HS-27A (cell line): ENCODE measurements around the gene SIK3.

Experiments used
- DNase-seq: peaks from one replicate; pipeline ENCODE4 v3.0.0-alpha.2; 2012; ENCODE audit warnings: low read depth, missing footprints

SIK3 gene

DNA sequence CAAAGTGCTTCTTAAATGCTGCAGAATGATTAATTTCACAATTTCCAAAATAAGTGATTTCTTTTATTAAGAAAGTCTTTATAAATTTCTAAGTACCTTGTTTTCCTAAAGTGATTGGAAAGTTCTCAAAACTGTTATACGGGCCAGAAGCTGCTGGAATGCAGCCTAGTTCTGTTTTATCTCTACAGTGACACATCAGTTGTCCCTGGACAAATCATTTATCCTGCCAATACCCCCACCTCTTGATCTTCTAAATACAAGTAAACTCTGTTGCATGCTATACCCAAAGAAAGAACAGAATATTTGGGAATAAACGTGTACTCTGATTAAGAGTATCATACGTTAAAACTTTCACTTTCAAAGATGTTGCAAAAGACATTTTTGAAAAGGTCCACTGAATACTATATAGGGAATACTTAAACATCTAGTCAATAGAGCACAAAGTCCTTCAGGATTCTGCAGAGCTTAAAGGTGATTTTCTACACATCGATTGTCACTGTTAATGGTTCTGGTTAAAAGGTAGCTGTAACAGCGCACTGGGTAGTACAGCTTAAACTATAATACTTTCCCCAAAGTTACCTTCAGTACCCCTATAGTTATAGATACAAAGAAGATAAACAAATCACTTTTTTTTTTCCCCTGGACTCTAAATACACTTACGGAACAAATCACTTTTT is 168.7 kb downstream of the SIK3 start:
- no peak for DNase-seq

DNA sequence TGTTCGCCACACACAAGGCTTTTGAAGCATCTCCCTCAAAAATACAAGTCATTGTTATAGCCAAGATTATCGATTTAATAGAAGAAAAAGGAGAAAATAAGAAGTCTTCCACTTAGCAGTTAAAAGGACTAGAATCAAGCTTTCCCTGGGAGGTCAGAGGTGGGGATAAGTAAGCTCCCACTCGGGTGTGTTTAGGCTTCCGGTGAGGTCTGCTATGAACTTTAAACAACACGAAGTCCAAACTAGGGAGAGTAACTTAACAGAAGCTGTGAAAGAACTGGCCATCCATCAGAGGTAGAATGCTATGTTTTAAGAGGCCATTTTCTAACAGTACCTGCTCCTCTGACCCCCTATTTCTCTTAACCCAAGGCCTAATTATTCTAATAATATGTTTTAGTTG is 169.4 kb downstream of the SIK3 start:
- no peak for DNase-seq

DNA sequence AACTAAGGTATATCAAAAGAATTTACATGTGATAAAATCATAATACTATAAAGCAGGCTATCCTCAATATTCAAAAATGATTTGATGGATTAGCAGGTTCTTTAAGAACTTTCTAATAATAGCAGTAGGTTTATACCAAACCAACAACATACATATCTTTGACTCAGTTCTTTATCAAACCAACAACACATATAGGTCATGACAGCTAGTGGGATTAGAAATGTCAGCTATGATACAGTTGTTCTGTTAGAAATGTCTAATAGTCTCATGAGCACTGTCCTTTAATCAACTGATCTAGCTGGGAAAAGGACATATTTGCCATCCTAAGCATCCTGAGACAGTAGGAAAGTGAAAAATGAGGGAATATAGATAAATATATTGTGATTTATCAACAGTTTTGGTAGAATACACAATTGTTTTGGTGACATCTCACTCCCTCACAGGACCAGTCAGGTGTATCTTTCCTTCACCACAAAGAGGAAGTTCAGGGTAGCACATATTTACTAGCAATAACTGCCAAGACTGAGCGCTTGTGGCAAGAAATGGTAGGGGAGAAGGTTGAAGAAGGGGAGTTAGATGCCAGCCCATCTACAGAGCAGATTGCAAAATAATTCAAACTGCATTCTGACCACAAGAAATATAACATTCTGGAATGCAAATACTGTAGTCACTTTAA is 170.0 kb downstream of the SIK3 start:
- no peak for DNase-seq

DNA sequence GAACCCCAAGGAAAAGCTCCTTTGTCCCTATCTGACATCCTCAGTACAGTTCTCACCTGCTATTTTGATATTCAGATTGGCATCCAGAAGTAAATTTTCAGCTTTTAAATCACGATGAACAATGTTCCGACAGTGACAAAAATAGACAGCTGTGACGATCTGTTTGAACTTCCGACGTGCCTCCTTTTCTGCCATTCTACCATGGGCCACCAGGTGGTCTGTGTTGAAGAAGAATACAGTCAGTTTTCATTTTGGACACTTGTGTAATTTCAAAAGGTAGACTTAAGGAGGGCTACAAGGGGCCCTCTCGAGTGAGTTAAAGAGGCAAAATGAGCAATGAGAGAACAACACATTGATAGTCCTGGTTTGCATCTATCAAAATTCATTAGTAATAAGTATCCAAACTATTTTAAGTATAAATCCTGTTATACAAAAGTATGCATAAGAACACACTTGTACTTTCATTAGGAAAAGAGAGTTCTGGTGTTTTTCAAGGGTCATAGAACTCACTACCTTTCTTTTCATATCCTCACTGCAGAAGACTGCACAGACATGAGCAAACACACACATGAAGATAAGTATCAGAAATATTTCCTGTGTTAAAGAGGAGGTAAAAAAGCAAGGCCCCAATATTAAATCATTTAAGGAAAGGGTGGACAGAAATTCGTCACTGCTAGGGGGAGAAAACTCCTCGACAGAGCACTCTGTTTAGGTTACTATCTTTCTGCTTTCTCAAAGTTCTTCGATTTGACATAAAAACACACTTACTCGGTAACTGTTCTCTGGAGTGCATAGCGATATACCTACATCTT is 170.9 kb downstream of the SIK3 start:
- DNase-seq, result no peak

DNA sequence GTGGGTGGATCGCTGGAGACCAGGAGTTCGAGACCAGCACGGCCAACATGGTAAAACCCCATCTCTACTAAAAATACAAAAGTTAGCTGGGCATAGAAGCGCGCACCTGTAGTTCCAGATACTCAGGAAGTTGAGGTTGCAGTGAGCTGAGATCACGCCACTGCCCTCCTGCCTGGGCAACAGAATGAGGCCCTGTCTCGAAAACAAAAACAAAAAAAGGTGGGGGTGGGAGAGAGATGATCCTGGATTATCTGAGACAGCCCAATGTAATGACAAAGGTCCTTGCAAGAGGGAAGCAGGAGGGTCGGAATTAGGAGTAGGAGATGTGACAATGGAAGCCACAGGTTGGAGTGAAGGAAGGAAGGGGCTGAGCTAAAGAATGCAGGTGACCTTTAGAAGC is 173.2 kb downstream of the SIK3 start:
- DNase-seq, result no peak

DNA sequence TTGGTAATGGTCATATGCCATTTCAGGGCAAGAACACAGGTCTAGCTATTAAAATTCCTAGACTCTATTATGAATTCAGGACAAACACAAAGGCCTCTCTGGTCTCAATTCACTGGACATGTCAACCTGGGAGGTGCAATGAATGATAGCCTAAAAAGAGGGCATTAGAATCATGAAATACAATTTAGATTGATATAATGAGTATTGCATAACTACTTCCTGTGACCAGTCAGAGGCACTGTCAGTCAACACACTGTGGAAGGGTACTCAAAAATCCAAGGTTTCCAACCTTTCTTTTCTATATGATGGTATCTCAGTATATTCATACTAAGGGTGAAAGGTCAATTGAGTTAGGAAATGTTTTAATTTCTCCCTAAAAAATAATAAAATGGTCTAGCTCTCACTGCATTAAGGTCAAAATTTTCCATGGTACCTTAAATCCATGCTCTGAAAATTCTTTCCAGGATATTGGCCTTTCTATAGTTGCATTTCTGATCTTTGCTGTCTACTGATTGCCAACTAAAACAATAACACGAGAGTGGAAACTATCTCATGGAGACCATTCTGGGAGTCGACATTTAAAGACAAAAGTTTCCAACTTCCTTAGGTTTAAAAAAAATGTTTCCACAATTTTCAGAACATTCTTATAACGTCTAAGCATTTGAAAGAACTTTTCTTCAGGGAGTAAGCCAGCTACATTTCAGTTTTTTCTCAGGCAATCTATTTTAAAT is 179.1 kb downstream of the SIK3 start:
- DNase-seq, result no peak

DNA sequence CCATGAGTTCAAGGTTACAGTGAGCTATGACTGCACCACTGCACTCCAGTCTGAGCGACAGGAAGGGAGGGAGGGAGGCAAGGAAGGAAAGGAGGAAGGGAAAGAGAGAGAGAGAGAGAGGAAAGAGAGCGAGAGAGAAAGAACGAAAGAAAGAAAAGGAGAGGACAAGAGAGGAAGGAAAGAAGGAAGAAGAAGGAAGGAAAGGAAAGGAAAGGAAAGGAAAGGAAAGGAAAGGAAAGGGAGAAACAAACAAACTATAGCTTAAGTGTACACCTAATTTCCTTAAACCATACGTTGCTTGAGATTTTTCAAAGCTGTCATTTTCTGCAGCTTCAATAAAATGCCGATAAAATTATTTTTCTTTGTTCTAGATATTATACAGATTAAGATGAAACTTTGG is 180.6 kb downstream of the SIK3 start:
- no peak for DNase-seq

DNA sequence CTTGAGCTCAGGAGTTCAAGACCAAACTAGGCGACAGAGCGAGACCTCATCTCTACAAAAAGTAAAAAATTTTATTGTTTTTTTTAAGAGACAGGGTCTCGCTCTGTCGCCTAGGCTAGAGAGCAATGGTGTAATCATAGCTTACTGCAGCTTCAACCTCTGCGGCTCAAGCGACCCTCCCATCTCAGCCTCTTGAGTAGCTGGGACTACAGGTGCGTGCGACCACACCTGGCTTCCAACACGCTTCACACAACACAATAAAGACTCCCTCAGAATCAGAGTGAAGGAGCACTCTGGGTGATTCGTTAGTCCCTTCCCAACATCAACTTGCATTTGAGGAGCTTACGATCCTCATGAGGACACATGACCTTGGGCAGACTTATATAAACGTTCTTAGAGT is 181.3 kb downstream of the SIK3 start:
- DNase-seq, result no peak

DNA sequence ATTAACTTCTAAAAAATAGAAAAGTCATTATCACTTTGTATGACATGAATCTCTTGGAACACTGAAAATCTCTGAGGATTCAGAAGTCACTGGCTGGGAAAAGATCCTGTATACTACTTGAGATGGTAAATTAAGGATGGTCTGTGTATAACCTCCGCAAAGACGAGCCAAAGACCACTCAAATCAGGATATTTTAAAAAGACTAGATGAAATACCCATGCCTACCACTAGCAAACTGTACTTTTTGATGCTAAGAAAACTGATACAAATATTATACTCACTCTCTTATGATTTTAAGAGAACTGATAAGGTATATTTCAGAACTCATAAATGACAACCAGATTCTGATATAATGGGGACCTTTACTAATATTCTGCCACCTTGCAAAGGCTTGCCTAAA is 182.2 kb downstream of the SIK3 start:
- DNase-seq, result no peak

DNA sequence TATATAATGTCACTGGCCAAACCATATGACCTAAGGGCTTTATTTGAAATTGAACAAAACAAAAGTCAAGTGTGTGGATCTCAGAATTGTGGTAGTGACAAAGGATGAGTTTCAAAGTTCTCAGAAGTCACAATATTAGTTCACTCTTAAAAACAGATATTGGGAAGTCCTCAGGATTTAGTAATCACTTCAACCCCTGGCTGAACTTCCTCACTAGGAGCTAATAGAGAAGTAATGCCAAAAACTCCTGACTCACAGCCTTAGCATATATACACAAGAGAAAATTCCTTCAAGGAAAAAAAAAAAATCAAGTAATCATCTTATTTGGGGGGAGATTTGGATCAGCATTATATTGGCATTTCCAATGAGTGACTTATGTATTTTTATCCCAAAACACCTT is 185.2 kb downstream of the SIK3 start:
- no peak for DNase-seq

- DNase-seq, result no peak
Observed at GRCh38 chr11:116911976-116912734, 186.1 kb downstream of the SIK3 start.

GRCh38 chr11:116910847-116911246 is 187.4 kb downstream of the SIK3 start:
- no peak for DNase-seq

- no peak for DNase-seq
Observed at GRCh38 chr11:116910378-116910777, 187.8 kb downstream of the SIK3 start.

- no peak for DNase-seq
Observed at GRCh38 chr11:116909245-116909644, 189.0 kb downstream of the SIK3 start.

GRCh38 chr11:116906479-116906878 is 191.7 kb downstream of the SIK3 start:
- no peak for DNase-seq

DNA sequence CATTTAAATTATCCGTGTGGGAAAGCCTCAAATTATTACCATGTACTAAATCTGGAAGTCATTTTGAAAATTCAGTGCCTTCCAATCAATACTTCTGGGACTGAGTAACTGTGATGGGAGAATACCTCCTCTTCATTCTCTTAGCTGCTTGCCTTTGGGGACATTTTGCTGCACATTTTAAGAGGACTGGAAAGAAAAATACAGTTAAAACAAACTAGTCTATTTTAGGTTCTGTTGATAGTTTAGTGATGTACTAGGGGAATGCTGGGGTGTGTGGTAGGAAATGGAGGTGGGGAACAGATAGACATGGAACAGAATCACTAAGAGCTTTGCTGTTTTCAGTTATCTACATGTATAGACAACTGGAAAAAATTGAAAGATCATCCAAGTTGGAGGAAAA is 195.1 kb downstream of the SIK3 start:
- DNase-seq, result no peak

- DNase-seq, result no peak
Observed at GRCh38 chr11:116901964-116902688, 196.1 kb downstream of the SIK3 start.

DNA sequence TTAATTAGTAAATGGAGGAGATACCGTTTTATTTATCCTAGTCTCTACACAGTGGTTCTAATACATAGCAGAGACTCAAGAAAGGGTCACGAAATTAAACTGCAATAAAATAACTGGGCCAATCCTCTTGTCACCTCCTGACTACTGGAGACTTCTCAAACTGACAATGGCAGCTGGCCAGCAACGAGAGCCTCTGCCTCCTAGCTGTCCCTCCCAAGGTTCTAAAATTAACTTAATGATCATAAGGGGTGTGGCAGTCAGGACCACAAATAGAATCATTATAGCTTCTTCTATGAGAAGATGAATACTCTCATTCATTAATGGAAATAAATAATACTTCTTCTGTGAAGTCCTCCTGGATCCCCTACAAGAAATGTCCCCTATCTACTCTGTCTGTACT is 197.0 kb downstream of the SIK3 start:
- no peak for DNase-seq

GRCh38 chr11:116896211-116896610 is 202.0 kb downstream of the SIK3 start:
- DNase-seq, result no peak

GRCh38 chr11:116895048-116895757 is 203.0 kb downstream of the SIK3 start:
- DNase-seq, result no peak
